Esophagus muscularis mucosa (tissue), 4 donors: Measurements from ENCODE around the gene EFCAB8. TPM values are rescaled to one million over a fixed set of nuclear protein-coding genes. Genes with fewer than 3 reads are reported as not detected.

Experiments
- DNase-seq: peaks from one replicate; pipeline ENCODE4 v3.0.0-alpha.2; 2017; ENCODE audit errors: extremely low spot score
- H3K27ac ChIP-seq, 4 donors: fragments of 200-600 bp; sonication (generic); replicated peaks in 1 of 4; 1 replicate in 3 of 4; 2 replicates in 1 of 4; pipeline ENCODE4 v1.5.1; 2016 to 2019; ENCODE audit warnings: mild to moderate bottlenecking in 1 of 4
- H3K27me3 ChIP-seq, 4 donors: fragments of 200-600 bp; sonication (generic); one replicate each; pipeline versions ENCODE4 v1.5.1 to v1.6.0; 2016 to 2019
- H3K36me3 ChIP-seq, 4 donors: fragments of 200-600 bp; sonication (generic); one replicate each; pipeline ENCODE4 v1.5.1; 2016 to 2019
- H3K4me1 ChIP-seq, 4 donors: fragments of 200-600 bp; sonication (generic); one replicate each; pipeline ENCODE4 v1.5.1; 2016 to 2019
- H3K4me3 ChIP-seq, 4 donors: fragments of 200-600 bp; sonication (generic); 1 replicate in 2 of 4; 2 replicates in 2 of 4; pipeline ENCODE4 v1.5.1; 2016 to 2019; ENCODE audit warnings: mild to moderate bottlenecking in 4 of 4, moderate library complexity in 1 of 4
- H3K9me3 ChIP-seq, 4 donors: fragments of 200-600 bp; sonication (generic); 1 replicate in 3 of 4; 2 replicates in 1 of 4; pipeline ENCODE4 v1.5.1; 2016 to 2019
- EP300 ChIP-seq: sonication (generic); formaldehyde crosslinking; IDR thresholded peaks from one replicate; pipeline ENCODE4 v1.6.1; 2017; ENCODE audit warnings: antibody characterized with exemption
- POLR2A ChIP-seq: fragments of 450-650 bp; IDR thresholded peaks from one replicate; pipeline ENCODE4 v1.6.1; 2017; ENCODE audit warnings: antibody characterized with exemption, moderate library complexity, mild to moderate bottlenecking, low read depth
- POLR2AphosphoS5 ChIP-seq, 2 donors: sonication (generic); formaldehyde crosslinking; IDR thresholded peaks; one replicate each; pipeline ENCODE4 v1.6.1; 2017; ENCODE audit warnings: antibody characterized with exemption in 2 of 2
- WGBS: methylation state at CpG from one replicate; pipeline ENCODE4 v1.1.5; 2018; 5-methylcytosine and 5-hydroxymethylcytosine counted together
- intact Hi-C: fragments of 100-400 bp; cut with DNase I; formaldehyde crosslinking; loops from one replicate; pipeline ENCODE4 v1.15.1; 2023
- total RNA-seq, 4 donors: library from RNA; depleted of rRNA; stranded (reverse); fragments of >200 nt; gene quantifications; one replicate each; pipeline versions ENCODE4 v1.1.0 to v1.2.1, GENCODE V29; 2016
- TF ChIP-seq, protein P1 (sequence below), 3 experiments: fragments of 200-600 bp in 2 of 3; fragments of 450-650 bp in 1 of 3; sonication (generic) in 2 of 3; IDR thresholded peaks; one replicate each; pipeline ENCODE4 v1.5.1; 2017 to 2019; ENCODE audit warnings: antibody characterized with exemption in 3 of 3, mild to moderate bottlenecking in 2 of 3, moderate library complexity in 1 of 3

Gene EFCAB8
- total RNA-seq, 4 donors from 2014 or later, result 0.17 to 0.92 TPM; not detected in 2

DNA sequence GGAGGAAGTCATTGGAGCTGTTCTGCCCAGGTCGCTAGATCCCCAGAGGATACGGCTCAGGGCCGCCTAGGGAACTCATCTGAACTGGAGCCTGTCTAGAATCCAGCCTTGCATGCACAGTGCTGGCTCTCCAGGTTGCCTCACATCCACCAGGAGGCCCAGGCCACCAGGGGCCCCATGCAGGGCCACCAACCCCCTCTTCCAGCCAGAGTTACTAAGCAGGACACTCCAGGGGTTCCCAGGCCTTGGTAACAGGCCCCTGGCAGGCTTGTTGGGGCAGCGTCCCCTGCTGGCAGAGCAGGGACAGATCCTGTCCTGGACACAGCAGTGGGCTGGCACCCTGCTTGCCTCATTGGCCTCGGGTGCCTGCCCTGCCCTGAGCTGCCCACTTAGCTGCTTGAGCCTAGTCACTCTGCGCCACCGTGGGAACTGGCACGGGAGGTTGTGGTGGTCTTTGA lies 35.3 kb downstream of the EFCAB8 start:
- Histone ChIP-seq H3K4me1 (no peaks in the 10 kb centered on the region), H3K27me3 (no peaks in the 10 kb centered on the region), H3K9me3 (no peaks in the 10 kb centered on the region), H3K27ac (no peak overlapping the region), H3K36me3 (no peaks in the 10 kb centered on the region), H3K4me3 (no peak overlapping the region)
- intact Hi-C loops, result no loop called here
- 75% methylated on average over 6 of the region's 8 CpGs for WGBS
- no peak for DNase-seq
- no peak for TF ChIP-seq POLR2AphosphoS5 (IDR thresholded peaks at IDR 0.05)
- TF ChIP-seq, protein P1, sequence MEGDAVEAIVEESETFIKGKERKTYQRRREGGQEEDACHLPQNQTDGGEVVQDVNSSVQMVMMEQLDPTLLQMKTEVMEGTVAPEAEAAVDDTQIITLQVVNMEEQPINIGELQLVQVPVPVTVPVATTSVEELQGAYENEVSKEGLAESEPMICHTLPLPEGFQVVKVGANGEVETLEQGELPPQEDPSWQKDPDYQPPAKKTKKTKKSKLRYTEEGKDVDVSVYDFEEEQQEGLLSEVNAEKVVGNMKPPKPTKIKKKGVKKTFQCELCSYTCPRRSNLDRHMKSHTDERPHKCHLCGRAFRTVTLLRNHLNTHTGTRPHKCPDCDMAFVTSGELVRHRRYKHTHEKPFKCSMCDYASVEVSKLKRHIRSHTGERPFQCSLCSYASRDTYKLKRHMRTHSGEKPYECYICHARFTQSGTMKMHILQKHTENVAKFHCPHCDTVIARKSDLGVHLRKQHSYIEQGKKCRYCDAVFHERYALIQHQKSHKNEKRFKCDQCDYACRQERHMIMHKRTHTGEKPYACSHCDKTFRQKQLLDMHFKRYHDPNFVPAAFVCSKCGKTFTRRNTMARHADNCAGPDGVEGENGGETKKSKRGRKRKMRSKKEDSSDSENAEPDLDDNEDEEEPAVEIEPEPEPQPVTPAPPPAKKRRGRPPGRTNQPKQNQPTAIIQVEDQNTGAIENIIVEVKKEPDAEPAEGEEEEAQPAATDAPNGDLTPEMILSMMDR (IDR thresholded peaks at IDR 0.05), result no peak
- no peak for TF ChIP-seq EP300

DNA sequence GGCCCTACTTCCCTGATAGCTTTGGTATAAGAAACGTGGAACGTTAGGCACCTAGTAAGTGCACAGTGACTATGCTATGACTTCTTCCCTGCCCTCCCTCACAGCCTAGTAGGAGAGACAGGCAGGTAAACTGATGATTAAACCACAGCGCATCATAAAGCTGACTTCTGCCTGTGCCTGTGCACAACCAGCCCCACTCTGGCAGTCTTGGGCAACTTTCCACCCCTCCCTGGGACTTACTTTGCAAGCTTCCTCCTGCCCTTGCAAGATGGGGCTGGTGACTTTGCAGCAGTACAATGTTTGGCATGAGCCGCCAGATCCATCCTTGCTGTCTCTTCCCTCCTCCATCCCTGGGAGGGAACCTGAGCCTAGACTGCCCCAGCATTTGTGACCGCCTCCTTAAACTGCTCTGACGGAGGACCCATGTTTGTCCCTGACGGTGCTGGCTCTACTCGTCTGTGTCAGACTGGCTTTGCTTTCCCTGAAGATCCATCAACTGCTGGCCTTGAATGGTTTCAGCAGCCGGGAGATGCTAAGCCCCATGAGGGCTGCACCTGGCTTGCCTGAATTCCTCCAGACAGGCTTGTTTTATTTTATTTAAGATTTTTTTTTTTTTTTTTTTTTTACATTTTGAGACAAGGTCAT lies 36.1 kb downstream of the EFCAB8 start:
- Histone ChIP-seq H3K9me3 (no peaks in the 10 kb centered on the region), H3K36me3 (no peaks in the 10 kb centered on the region), H3K27me3 (no peaks in the 10 kb centered on the region), H3K27ac (no peak overlapping the region), H3K4me3 (no peak overlapping the region), H3K4me1 (no peaks in the 10 kb centered on the region)
- TF ChIP-seq EP300 (no peak), POLR2AphosphoS5 (IDR thresholded peaks at IDR 0.05) (no peak), POLR2A (no peak)
- TF ChIP-seq, protein P1 (IDR thresholded peaks at IDR 0.05), result no peak
- no peak for DNase-seq
- intact Hi-C loops, result no loop called here
- WGBS, result 82% methylated on average over 9 of the region's 9 CpGs

DNA sequence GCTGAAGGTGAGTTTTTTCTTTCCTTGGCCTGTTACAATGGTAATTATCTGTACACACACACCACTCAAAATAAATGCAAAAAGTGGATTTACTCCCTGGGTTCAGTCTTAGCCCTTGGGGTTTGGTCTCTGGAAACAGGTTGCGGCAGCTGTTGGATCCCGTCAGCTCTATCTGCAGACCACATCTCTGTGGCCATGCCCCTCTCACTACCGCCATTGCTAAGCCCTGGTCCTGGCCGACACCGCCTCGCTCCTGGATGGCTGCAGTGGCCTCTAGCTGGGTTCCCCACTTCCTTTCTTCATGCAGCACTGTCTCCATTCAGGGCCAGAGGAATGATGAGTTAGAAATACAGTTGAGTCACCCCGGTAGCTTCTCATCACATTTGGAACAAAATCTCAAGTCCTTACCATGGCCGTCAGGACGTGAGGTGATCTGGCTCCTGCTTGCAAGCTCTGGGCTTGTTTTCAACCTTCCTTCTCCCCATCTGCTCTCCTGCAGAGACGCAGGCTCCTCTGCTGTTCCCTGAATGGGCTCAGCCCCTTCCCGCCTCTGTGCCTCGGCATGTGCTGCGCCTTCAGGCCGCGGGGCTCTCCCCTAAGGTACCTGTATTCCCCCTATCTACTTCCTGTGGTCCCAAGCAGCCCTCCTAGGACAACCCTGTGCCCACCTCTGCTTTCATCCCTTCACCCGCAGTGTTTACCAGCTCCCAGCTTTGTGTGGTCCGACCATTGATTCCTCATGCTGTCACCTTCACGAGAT lies 38.0 kb downstream of the EFCAB8 start:
- Histone ChIP-seq H3K4me3 (no peak overlapping the region), H3K27me3 (no peaks in the 10 kb centered on the region), H3K27ac (no peak overlapping the region), H3K9me3 (no peaks in the 10 kb centered on the region), H3K4me1 (no peaks in the 10 kb centered on the region), H3K36me3 (no peaks in the 10 kb centered on the region)
- WGBS, result 80% methylated on average over 18 of the region's 18 CpGs
- TF ChIP-seq, protein P1 (IDR thresholded peaks at IDR 0.05), result no peak
- TF ChIP-seq POLR2AphosphoS5 (IDR thresholded peaks at IDR 0.05) (no peak), POLR2A (no peak), EP300 (no peak)
- DNase-seq, result no peak
- intact Hi-C loops, result no loop called here

DNA sequence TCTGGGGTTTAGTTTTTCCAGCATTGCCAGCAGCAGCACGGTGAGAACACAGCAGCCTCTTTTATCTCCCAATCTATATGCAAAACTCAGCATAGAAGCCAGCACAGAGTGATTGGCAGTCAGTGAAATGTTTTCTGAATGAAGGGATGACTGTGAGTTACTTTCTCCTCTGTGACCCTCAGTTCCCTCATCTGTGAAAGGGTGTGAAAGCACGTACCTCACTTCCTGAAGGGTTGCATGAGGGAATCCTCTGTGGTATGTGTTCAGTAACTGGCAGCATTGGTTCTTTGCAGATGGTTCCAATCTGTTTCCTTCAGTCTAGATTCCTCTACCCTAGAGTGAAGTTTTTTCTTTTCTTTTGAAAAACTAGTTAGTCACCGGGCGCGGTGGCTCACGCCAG lies 40.0 kb downstream of the EFCAB8 start:
- no peak for DNase-seq
- intact Hi-C loops, result no loop called here
- WGBS, result 70% methylated on average over 6 of the region's 6 CpGs

More for the DNA sequence above, 40.0 kb downstream of the EFCAB8 start:
- Histone ChIP-seq H3K4me1 (peaks cover 0 to 4% (median 1%) of the 10 kb centered on the region in 4 donors), H3K27ac (no peak overlapping the region), H3K4me3 (no peak overlapping the region), H3K9me3 (no peaks in the 10 kb centered on the region), H3K27me3 (no peaks in the 10 kb centered on the region), H3K36me3 (no peaks in the 10 kb centered on the region)
- TF ChIP-seq POLR2A, result no peak
- TF ChIP-seq, protein P1 (IDR thresholded peaks at IDR 0.05), result no peak
- TF ChIP-seq POLR2AphosphoS5 (IDR thresholded peaks at IDR 0.05), result no peak
- TF ChIP-seq EP300, result no peak
